Measurements from ENCODE around the gene FNDC8. TPM values are rescaled to one million over a fixed set of nuclear protein-coding genes. Genes with fewer than 3 reads are reported as not detected.

FNDC8 gene
- total RNA-seq (2021) (not detected in 2 replicates), Bru-seq, nascent RNA (not detected), BruChase-seq, experiment 1, labeled RNA remaining after a 2-hour chase (not detected), BruChase-seq, experiment 2, labeled RNA remaining after a 6-hour chase (percentile 8 among the genes with signal in this experiment)
- long read RNA-seq = 0 reads

DNA sequence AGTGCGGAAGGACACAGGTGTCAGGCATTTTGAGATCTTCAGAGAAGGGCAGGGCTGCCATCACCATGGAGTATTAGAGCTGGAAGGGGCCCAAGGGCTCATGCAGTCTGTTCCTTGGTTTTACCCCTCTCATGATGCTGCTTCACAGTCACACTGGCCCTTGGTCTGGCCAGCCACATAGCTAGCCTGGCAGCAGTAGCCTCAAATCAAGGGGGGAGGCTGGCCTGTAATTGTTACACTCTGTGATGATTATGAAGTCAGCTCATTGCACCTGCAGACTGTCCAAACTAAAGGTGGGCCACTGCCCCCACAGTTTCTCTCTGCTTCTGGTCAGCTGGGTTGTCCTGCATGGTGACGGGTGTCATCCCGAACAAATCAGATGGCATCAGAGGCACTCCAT lies at the start of gene FNDC8:
Gene FNDC8, plus strand, starts transcription at position 301 of the 400 bp plus-strand sequence. Its CDS starts 79 bp downstream, at position 380.
- intact Hi-C loops (cut with micrococcal nuclease; ENCODE audit: unreplicated experiment) = no loop called here
- Histone ChIP-seq H3K36me3 (ENCODE audit: insufficient read depth, low read length, poor library complexity, severe bottlenecking) (no peaks in the 10 kb centered on the region), H3K9me3 (ENCODE audit: low read depth, low read length, poor library complexity, severe bottlenecking) (no peaks in the 10 kb centered on the region), H3K4me3 (ENCODE audit: low read depth, low read length, poor library complexity, severe bottlenecking) (no peak within 1 kb of the TSS), H3K27me3 (replicated peaks; ENCODE audit: insufficient read depth, low read depth, low read length, poor library complexity) (no peaks in the 10 kb centered on the region), H3K27ac (ENCODE audit: low read depth, low read length, poor library complexity, severe bottlenecking) (no peak within 1 kb of the TSS), H3K4me1 (ENCODE audit: insufficient read depth, low read length, poor library complexity, severe bottlenecking) (no peaks in the 10 kb centered on the region)
- ChIA-PET CTCF (no interaction called here), POLR2A (ENCODE audit: low non-redundant PET) (no interaction called here)
- TF ChIP-seq, protein P1, sequence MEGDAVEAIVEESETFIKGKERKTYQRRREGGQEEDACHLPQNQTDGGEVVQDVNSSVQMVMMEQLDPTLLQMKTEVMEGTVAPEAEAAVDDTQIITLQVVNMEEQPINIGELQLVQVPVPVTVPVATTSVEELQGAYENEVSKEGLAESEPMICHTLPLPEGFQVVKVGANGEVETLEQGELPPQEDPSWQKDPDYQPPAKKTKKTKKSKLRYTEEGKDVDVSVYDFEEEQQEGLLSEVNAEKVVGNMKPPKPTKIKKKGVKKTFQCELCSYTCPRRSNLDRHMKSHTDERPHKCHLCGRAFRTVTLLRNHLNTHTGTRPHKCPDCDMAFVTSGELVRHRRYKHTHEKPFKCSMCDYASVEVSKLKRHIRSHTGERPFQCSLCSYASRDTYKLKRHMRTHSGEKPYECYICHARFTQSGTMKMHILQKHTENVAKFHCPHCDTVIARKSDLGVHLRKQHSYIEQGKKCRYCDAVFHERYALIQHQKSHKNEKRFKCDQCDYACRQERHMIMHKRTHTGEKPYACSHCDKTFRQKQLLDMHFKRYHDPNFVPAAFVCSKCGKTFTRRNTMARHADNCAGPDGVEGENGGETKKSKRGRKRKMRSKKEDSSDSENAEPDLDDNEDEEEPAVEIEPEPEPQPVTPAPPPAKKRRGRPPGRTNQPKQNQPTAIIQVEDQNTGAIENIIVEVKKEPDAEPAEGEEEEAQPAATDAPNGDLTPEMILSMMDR (conservative IDR thresholded peaks at IDR 0.05; ENCODE audit: low read depth, low read length) = no peak
- no peak for TF ChIP-seq EZH2 (IDR thresholded peaks at IDR 0.05; ENCODE audit: borderline replicate concordance, low read depth, low read length, poor library complexity, severe bottlenecking)
- DNase-seq (ENCODE audit: low spot score) = no peak
- no TSS peak for BruUV-seq (replicated peaks)

DNA sequence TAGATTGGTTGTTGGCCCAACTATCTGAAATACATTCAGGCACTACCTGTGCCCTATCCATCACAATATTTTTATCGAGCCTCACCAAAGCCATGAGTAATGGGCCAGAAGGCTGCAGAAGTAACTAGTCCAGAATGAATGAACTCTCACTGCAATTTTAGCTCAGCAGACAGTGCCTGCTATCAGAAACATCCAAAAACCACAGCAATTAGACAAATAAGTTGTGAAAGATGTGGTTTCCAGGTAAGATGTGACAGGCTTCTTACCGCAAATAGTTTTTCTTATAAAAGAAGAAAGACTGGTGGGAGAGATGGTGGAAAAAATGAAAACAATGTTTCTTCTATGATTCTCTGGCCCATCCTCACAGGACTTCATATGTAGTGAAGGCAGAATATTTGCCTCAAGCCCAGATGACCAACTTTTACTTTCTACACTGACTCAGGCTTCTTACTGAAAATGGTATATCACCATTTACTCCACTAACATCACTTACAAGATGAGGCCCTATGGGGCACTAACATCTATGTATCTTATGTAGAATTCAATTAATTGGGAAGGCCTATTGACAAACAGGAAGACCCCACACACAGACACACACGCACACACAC lies 48.1 kb upstream of the FNDC8 start:
- Histone ChIP-seq H3K27ac (ENCODE audit: low read depth, low read length, poor library complexity, severe bottlenecking) (no peak overlapping the region), H3K4me3 (ENCODE audit: low read depth, low read length, poor library complexity, severe bottlenecking) (no peak overlapping the region), H3K4me1 (ENCODE audit: insufficient read depth, low read length, poor library complexity, severe bottlenecking) (no peaks in the 10 kb centered on the region), H3K9me3 (ENCODE audit: low read depth, low read length, poor library complexity, severe bottlenecking) (no peaks in the 10 kb centered on the region), H3K27me3 (replicated peaks; ENCODE audit: insufficient read depth, low read depth, low read length, poor library complexity) (no peaks in the 10 kb centered on the region), H3K36me3 (ENCODE audit: insufficient read depth, low read length, poor library complexity, severe bottlenecking) (no peaks in the 10 kb centered on the region)
- no peak for TF ChIP-seq EZH2 (IDR thresholded peaks at IDR 0.05; ENCODE audit: borderline replicate concordance, low read depth, low read length, poor library complexity, severe bottlenecking)
- TF ChIP-seq, protein P1 (conservative IDR thresholded peaks at IDR 0.05; ENCODE audit: low read depth, low read length) = no peak
- intact Hi-C loops (cut with micrococcal nuclease; ENCODE audit: unreplicated experiment) = no loop called here
- CTCF ChIA-PET = no interaction called here
- no TSS peak for BruUV-seq (replicated peaks)
- POLR2A ChIA-PET (ENCODE audit: low non-redundant PET) = no interaction called here
- no peak for DNase-seq (ENCODE audit: low spot score)

DNA sequence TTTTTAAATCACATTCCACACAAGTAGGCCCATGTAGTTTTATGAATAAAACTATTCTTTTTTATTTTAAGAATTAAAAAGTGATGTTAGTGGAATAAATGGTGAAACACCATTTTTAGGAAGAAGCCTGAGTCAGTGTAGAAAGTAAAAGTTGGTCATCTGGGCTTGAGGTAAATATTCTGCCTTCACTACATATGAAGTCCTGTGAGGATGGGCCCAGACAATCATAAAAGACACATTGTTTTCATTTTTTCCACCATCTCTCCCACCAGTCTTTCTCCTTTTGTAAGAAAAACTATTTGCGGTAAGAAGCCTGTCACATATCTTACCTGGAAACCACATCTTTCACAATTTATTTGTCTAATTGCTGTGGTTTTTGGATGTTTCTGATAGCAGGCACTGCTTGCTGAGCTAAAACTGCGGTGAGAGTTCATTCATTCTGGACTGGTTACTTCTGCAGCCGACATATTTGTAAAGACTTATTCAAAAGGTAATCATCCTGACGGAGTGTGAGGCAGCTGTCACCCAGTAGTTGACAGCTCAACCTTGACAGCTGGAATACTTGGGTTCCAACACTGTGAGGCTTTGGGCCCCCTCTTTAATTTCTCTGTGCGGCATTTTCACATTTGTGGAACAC lies 47.3 kb upstream of the FNDC8 start:
- Histone ChIP-seq H3K27ac (ENCODE audit: low read depth, low read length, poor library complexity, severe bottlenecking) (no peak overlapping the region), H3K27me3 (replicated peaks; ENCODE audit: insufficient read depth, low read depth, low read length, poor library complexity) (no peaks in the 10 kb centered on the region), H3K4me1 (ENCODE audit: insufficient read depth, low read length, poor library complexity, severe bottlenecking) (no peaks in the 10 kb centered on the region), H3K9me3 (ENCODE audit: low read depth, low read length, poor library complexity, severe bottlenecking) (no peaks in the 10 kb centered on the region), H3K36me3 (ENCODE audit: insufficient read depth, low read length, poor library complexity, severe bottlenecking) (no peaks in the 10 kb centered on the region), H3K4me3 (ENCODE audit: low read depth, low read length, poor library complexity, severe bottlenecking) (no peak overlapping the region)
- ChIA-PET CTCF (no interaction called here), POLR2A (ENCODE audit: low non-redundant PET) (no interaction called here)
- no peak for DNase-seq (ENCODE audit: low spot score)
- BruUV-seq (replicated peaks) = no TSS peak
- intact Hi-C loops (cut with micrococcal nuclease; ENCODE audit: unreplicated experiment) = no loop called here
- TF ChIP-seq, protein P1 (conservative IDR thresholded peaks at IDR 0.05; ENCODE audit: low read depth, low read length) = no peak
- no peak for TF ChIP-seq EZH2 (IDR thresholded peaks at IDR 0.05; ENCODE audit: borderline replicate concordance, low read depth, low read length, poor library complexity, severe bottlenecking)
